ENCODE measurements around the gene OR5M11. TPM values are rescaled to one million over a fixed set of nuclear protein-coding genes. Genes with fewer than 3 reads are reported as not detected.

OR5M11 gene
- total RNA-seq (2022; extraction: Qiagen RNA extraction) = not detected in 5 replicates

GRCh38 chr11:56543157-56543556 is at the start of gene OR5M11:
OR5M11 (minus strand) TSS chr11:56543257; CDS start chr11:56543257, 0 bp downstream.

DNA sequence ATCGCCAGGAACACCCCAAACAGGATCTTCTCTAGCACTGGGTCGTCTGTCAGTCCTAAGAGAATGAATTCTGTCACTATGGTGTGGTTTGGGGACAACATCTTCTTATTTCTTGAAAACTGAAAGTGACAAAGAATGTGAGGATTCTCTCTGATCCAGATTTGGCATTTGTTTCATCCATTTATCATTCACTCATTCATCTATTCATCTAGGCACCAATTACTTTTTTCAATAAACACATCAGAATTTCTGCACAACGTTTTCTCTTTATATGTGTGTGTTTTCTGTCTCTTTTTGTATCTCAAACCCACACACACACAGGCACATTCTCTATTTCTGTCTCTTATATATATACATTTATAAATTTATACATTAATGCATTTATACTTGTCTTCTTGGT is 34.6 kb upstream of the OR5M11 start, which contains the start of gene OR5M10:
OR5M10 (minus strand) TSS at position 101 of the 400 bp plus-strand sequence; CDS start at position 101, 0 bp downstream.

Other genes starting within 250 kb of the OR5M11 start
- gene OR8K3, start 228.1 kb downstream of the OR5M11 start, total RNA-seq (2022; extraction: Qiagen RNA extraction) = not detected in 5 replicates
- not detected in 5 replicates for gene OR8K1, start 197.2 kb downstream of the OR5M11 start, total RNA-seq (2022; extraction: Qiagen RNA extraction)
- not detected in 5 replicates for gene OR8J1, start 189.0 kb downstream of the OR5M11 start, total RNA-seq (2022; extraction: Qiagen RNA extraction)
- not detected in 5 replicates for gene OR8U1, start 167.6 kb downstream of the OR5M11 start, total RNA-seq (2022; extraction: Qiagen RNA extraction)
- gene OR5AL1, start 130.6 kb downstream of the OR5M11 start, total RNA-seq (2022; extraction: Qiagen RNA extraction) = not detected in 5 replicates
- gene OR5M3, start 69.9 kb downstream of the OR5M11 start, total RNA-seq (2022; extraction: Qiagen RNA extraction) = not detected in 5 replicates
- not detected in 5 replicates for gene OR5M8, start 51.9 kb downstream of the OR5M11 start, total RNA-seq (2022; extraction: Qiagen RNA extraction)
- gene OR5M10, start 34.5 kb upstream of the OR5M11 start, total RNA-seq (2022; extraction: Qiagen RNA extraction) = not detected in 5 replicates
- not detected in 5 replicates for gene OR5M1, start 71.6 kb upstream of the OR5M11 start, total RNA-seq (2022; extraction: Qiagen RNA extraction)
- not detected in 5 replicates for gene OR5AP2, start 99.2 kb upstream of the OR5M11 start, total RNA-seq (2022; extraction: Qiagen RNA extraction)
- gene OR5AR1, start 120.4 kb upstream of the OR5M11 start, total RNA-seq (2022; extraction: Qiagen RNA extraction) = not detected in 5 replicates
- gene OR9G1, start 155.8 kb upstream of the OR5M11 start, total RNA-seq (2022; extraction: Qiagen RNA extraction) = not detected in 5 replicates
- not detected in 5 replicates for gene OR9G4, start 205.4 kb upstream of the OR5M11 start, total RNA-seq (2022; extraction: Qiagen RNA extraction)